ENCODE data around the gene SPSB2.
"Not testable (repeated sequence)": the region's sequence is repeated elsewhere in the genome, so short reads cannot be mapped to it uniquely, and the experiment has no call there.

SPSB2 gene

DNA sequence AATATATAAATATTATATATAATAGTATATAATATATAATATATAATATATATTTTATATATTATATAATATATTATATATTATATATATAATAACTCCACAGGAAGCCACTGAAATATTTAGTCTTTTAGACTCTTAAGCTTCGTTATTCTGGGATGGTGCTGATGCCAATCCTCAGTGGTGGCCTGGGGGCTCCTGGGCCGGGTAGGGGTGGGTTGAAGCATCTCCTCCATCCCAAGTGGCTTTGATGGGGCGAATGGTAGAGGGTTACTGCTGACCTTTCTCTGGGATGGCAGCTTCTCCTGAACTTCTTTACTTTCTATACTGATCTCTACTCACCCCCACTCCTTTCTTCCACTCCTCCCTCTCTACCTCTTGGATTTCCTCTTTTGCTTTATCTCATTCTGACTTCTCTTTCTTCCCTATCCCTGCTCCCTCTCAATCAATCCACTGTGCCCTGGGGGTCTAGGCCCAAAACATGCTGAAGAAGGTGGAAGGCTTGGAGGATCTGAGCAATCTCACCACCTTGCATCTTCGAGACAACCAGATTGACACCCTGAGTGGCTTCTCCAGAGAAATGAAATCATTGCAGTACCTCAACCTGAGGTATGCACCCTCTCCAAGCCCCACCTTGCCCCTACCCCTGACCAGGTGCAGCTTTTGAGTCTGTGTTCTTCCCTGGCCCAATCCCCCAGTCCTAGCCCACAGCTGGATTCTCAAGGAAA, 36.5 kb upstream of the SPSB2 start:
- no peak overlapping the region for H3K27ac Mint-ChIP-seq
- peaks cover 24% of the 10 kb centered on the region for H3K4me1 Mint-ChIP-seq (ENCODE audit: low read depth)
- H3K9me3 Mint-ChIP-seq: no peaks in the 10 kb centered on the region
- intact Hi-C loops (cut with micrococcal nuclease): no loop called here
- no peak overlapping the region for H3K4me3 Mint-ChIP-seq
- peaks cover 7% of the 10 kb centered on the region for H3K36me3 Mint-ChIP-seq (ENCODE audit: low read depth)
- H3K27me3 Mint-ChIP-seq: peaks cover 36% of the 10 kb centered on the region

DNA sequence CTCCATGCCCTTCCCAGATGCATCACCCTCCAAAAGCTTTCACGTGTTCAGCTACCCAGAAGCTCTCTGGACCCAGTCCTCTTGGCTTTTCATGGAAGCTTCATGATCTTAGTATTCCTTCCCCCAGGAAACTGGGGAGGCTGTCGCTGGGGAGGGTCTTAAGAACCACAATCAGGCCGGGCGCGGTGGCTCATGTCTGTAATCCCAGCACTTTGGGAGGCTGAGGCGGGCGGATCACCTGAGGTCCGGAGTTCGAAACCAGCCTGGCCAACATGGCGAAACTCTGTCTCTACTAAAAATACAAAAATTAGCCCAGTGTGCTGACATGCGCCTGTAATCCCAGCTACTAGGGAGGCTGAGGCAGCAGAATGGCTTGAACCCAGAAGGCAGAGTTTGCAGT, 35.0 kb upstream of the SPSB2 start:
- peaks cover 23% of the 10 kb centered on the region for H3K27me3 Mint-ChIP-seq
- intact Hi-C loops (cut with micrococcal nuclease); H3K4me3 Mint-ChIP-seq: not testable (repeated sequence)

DNA sequence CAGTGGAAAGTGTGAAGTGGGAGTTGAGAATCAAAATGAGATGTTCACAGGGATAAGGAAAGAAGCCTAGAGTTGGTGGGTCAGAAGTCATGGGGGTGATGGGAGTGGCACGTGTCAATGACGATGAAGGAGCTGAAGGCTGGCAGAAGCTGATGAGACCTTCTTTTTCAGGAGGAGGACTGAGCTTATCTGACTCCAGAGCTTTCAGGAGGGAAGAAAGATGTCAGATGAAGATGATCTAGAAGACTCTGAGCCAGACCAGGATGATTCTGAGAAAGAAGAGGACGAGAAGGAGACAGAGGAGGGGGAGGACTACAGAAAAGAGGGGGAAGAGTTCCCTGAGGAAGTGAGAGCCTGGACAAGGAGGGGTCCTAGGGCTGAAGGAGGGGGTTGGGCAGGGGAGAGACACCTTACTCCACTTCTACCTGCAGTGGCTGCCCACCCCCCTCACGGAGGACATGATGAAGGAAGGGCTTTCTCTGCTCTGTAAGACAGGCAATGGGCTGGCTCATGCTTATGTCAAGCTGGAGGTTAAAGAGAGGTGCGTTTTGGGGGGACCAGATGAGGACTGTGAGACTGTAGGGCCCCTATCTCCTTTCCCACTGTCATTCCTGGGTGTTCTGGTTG, 32.4 kb upstream of the SPSB2 start:
- peaks cover 4% of the 10 kb centered on the region for H3K27me3 Mint-ChIP-seq
- peaks cover 7% of the 10 kb centered on the region for H3K36me3 Mint-ChIP-seq (ENCODE audit: low read depth)
- H3K9me3 Mint-ChIP-seq: no peaks in the 10 kb centered on the region
- H3K27ac Mint-ChIP-seq: no peak overlapping the region
- no peak overlapping the region for H3K4me3 Mint-ChIP-seq
- H3K4me1 Mint-ChIP-seq (ENCODE audit: low read depth): peaks cover 5% of the 10 kb centered on the region
- intact Hi-C loops (cut with micrococcal nuclease): no loop called here

More for the DNA sequence above, 35.0 kb upstream of the SPSB2 start:
- not testable (repeated sequence) for H3K9me3 Mint-ChIP-seq; H3K27ac Mint-ChIP-seq; H3K36me3 Mint-ChIP-seq (ENCODE audit: low read depth)
- H3K4me1 Mint-ChIP-seq (ENCODE audit: low read depth): peaks cover 11% of the 10 kb centered on the region

DNA sequence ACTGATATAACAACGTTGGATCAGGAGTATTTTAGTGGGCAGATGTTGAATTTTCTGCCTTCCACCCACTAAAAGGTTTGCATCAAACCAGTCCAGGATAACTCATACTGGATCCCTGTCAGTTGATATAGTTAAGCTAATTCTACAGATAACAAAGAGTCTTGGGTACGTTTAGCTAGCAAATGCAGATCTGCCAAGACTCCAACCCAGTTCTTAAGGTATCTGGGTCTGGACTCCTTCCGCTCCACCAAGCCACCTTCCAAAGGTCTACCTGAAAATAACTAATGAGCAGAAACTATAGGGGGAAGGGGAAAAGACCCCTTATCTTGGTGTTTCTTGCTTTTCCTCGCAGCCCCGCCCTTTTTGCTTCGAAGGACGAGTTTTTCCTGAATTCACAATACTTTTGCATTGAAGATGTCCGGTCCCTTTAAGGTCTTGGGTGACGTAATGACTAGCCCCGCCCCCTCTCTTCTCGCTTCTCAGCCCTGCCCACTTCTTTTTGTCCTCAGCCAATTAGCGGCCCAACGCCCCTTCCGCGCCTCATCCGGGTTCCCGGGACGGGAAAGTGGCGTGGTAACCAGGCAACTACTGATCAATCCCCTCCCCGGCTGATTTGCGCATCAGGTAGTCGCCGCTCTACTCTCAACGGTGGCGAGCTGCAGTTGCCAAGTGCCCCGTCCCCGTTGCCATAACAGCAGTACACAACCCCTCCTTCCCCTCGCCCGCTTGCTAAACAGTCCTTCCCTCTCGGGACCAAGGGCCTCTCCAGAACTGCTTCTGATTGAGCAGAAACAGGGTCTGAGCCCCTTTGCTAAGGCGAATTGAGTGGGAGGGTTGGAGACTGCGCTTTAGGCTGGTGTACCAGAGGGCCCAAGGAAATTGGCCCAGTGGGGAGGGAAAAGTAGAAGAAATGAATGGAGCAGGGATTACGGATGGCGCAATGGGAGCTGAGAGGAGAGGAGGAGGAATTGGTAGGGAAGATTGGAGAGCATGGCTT, 31.5 kb upstream of the SPSB2 start, which contains the start of gene LRRC23:
TSS of gene LRRC23 (plus strand) at position 543 of the 997 bp plus-strand sequence. CDS start 812 bp downstream, outside the sequence.
- peaks cover 7% of the 10 kb centered on the region for H3K36me3 Mint-ChIP-seq (ENCODE audit: low read depth)

DNA sequence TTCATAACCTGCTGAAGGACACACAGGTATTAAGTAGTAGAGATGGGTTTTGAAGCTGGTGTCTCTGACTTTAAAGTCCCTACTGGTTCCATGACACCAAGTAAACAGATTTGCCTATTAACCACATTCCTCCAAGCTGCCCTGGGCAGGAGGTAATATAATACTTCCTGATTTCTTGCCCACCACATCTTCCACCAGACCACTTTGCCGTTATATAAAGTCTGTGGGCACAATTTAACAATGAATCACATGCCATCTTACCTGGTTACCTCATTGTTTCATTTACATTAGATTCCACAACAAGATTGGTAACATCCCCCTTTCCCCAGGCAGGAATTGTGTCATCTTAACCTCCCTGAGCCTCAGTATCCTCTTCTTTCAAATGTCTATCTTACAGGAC, 30.6 kb upstream of the SPSB2 start:
- Mint-ChIP-seq H3K4me1 (ENCODE audit: low read depth) (peaks cover 11% of the 10 kb centered on the region), H3K27me3 (no peaks in the 10 kb centered on the region), H3K27ac (no peak overlapping the region), H3K9me3 (no peaks in the 10 kb centered on the region), H3K36me3 (ENCODE audit: low read depth) (peaks cover 7% of the 10 kb centered on the region), H3K4me3 (no peak overlapping the region)
- intact Hi-C loops (cut with micrococcal nuclease): loop anchor here (1.0 kb wide), 1 partner anchor 12 kb away; no protein-coding TSS in a partner anchor

More for the DNA sequence above, 31.5 kb upstream of the SPSB2 start, which contains the start of gene LRRC23:
- H3K9me3 Mint-ChIP-seq: no peaks in the 10 kb centered on the region
- H3K4me3 Mint-ChIP-seq: no peak within 1 kb of the TSS
- peaks cover 8% of the 10 kb centered on the region for H3K4me1 Mint-ChIP-seq (ENCODE audit: low read depth)
- H3K27me3 Mint-ChIP-seq: peaks cover under 1% of the 10 kb centered on the region
- no peak within 1 kb of the TSS for H3K27ac Mint-ChIP-seq
- intact Hi-C loops (cut with micrococcal nuclease): loop anchor here (1.0 kb wide), 1 partner anchor 13 kb away; no protein-coding TSS in a partner anchor

DNA sequence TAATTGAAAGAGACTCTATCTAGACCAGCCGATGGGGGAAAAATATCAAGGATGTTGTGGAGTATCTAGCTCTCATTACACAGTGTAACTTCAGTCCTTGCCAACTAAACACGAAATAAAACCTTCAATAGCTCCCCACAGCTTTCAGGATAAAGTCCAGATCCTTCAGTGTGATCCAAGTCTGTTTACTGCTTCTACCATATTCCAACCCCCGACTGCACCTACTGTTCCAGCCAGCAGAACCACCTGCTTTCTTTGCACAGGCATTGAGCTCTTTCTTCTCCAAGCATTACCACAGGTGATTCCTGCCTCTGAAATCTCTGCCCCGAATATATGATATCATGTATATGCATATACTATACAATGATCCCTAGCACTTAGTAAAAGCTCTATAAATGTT, 29.3 kb upstream of the SPSB2 start:
- intact Hi-C loops (cut with micrococcal nuclease): no loop called here
- Mint-ChIP-seq H3K27ac (no peak overlapping the region), H3K9me3 (no peaks in the 10 kb centered on the region), H3K4me3 (no peak overlapping the region), H3K27me3 (no peaks in the 10 kb centered on the region), H3K36me3 (ENCODE audit: low read depth) (peaks cover under 1% of the 10 kb centered on the region), H3K4me1 (ENCODE audit: low read depth) (peaks cover 11% of the 10 kb centered on the region)

DNA sequence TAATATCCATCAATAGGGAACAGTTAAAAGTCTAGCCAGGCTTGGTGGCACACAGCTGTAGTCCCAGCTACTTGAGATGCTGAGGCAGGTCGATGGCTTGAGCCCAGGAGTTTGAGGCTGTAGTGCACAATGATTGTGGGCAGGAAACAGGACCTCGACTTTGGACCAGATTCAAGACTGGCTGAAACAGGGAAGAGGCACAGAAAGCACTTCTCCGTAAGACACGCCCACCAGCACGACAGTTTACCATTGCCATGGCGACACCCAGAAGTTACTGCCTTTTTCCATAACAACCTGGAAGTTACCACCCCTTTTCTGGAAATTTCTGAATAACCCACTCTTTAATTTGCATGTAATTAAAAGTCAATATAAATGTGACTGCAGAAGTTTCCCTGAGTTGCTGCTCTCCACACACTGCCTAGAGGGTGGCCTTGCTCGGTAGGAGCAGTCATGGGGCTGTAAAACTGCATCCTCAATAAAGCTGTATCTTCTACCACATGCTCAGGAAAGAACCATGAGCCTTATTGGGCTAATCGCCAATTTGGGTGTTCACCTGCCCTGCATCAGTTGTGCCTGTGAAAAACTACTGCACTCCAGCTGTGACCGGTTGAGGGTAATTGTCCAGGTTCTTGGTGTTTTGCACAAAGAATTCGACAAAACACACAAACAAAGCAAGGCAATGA, 26.9 kb upstream of the SPSB2 start:
- Mint-ChIP-seq H3K4me3 (peak overlapping the region; percentile 9), H3K27me3 (no peaks in the 10 kb centered on the region), H3K9me3 (no peaks in the 10 kb centered on the region), H3K27ac (peak overlapping the region; percentile 62), H3K36me3 (ENCODE audit: low read depth) (no peaks in the 10 kb centered on the region), H3K4me1 (ENCODE audit: low read depth) (peaks cover 17% of the 10 kb centered on the region)
- intact Hi-C loops (cut with micrococcal nuclease): no loop called here

DNA sequence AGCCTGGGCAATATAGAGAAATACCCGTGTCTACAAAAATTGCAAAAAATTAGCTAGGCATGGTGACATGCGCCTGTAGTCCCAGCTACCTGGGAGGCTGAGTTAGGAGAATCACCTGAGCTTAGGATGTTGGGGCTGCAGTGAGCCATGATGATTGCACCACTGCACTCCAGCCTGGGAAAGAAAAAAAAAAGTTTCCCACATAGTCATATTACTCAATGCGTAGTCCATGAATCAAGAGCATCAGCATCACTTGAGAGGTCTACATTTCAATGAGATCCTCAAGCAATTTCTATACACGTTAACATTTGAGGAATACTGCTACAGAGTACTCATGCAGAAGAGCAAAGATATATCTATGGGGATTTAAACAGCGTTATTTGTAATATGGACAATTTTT, 26.3 kb upstream of the SPSB2 start:
- no peak overlapping the region for H3K4me3 Mint-ChIP-seq
- intact Hi-C loops (cut with micrococcal nuclease): no loop called here
- H3K4me1 Mint-ChIP-seq (ENCODE audit: low read depth): peaks cover 23% of the 10 kb centered on the region
- H3K9me3 Mint-ChIP-seq: no peaks in the 10 kb centered on the region
- H3K27ac Mint-ChIP-seq: peak overlapping the region; percentile 62
- no peaks in the 10 kb centered on the region for H3K27me3 Mint-ChIP-seq
- no peaks in the 10 kb centered on the region for H3K36me3 Mint-ChIP-seq (ENCODE audit: low read depth)

DNA sequence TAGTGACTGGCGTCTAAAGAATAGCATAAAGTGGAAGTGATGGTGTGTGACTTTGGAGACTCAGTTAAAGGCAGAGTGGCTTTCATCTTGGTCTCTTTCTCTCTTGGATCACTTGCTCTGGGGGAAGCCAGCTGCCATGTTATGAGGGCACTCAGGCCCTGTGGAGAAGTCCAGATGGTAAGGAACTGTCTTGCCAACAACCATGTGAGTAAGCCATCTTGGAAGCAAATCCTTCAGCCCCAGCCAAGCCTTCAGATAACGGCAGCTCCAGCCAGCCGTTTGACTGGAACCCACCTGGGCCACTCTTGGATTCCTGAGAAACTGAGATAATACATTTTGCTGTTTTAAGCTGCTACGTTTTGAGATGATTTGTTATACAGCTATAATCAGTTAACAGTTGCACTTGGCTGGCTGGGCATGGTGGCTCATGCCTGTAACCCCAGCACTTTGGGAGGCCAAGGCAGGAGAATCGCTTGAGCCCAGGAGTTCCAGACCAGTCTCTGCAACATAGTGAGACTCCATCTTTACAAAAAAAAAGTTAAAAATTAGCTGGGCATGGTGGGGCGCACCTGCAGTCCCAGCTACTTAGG, 23.8 kb upstream of the SPSB2 start:
- Mint-ChIP-seq H3K27me3 (no peaks in the 10 kb centered on the region), H3K4me3 (no peak overlapping the region), H3K27ac (no peak overlapping the region), H3K9me3 (no peaks in the 10 kb centered on the region), H3K36me3 (ENCODE audit: low read depth) (no peaks in the 10 kb centered on the region), H3K4me1 (ENCODE audit: low read depth) (peaks cover 28% of the 10 kb centered on the region)
- intact Hi-C loops (cut with micrococcal nuclease): no loop called here

DNA sequence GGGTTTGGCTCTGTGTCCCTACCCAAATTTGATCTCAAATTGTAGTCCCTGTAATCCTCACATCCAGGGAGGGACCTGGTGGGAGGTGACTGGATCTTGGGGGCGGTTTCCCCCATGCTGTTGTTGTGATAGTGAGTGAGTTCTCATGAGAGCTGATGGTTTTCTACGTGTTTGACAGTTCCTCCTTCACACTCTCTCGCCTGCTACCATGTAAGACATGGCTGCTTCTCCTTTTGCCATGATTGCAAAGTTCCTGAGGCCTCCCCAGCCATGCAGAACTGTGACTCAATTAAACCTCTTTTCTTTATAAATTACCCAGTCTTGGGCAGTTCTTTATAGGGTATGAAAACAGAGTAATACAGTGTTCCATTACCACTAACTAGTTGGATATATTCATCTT, 21.2 kb upstream of the SPSB2 start:
- H3K4me3 Mint-ChIP-seq: no peak overlapping the region
- intact Hi-C loops (cut with micrococcal nuclease): no loop called here
- H3K4me1 Mint-ChIP-seq (ENCODE audit: low read depth): peaks cover 37% of the 10 kb centered on the region
- no peaks in the 10 kb centered on the region for H3K9me3 Mint-ChIP-seq
- no peaks in the 10 kb centered on the region for H3K36me3 Mint-ChIP-seq (ENCODE audit: low read depth)
- no peaks in the 10 kb centered on the region for H3K27me3 Mint-ChIP-seq
- peak overlapping the region; percentile 30 for H3K27ac Mint-ChIP-seq

DNA sequence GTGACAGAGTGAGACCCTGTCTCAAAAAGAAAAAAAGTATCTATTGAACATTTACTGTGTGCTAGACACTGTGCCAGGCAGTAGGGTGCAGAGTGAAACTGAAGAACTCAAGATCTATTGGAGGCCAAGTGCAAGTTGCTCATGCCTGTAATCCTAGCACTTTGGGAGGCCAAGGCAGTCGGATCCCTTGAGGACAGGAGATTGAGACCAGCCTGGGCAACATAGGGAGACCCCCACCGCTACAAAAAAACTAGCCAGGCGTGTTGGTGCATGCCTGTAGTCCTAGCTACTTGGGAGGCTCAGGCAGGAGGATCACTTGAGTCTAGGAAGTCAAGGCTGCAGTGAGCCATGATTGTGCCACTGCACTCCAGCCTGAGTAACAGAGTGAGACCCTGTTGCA, 19.6 kb upstream of the SPSB2 start:
- intact Hi-C loops (cut with micrococcal nuclease); H3K27ac Mint-ChIP-seq; H3K4me3 Mint-ChIP-seq; H3K27me3 Mint-ChIP-seq; H3K9me3 Mint-ChIP-seq; H3K36me3 Mint-ChIP-seq (ENCODE audit: low read depth): not testable (repeated sequence)
- H3K4me1 Mint-ChIP-seq (ENCODE audit: low read depth): peaks cover 35% of the 10 kb centered on the region

DNA sequence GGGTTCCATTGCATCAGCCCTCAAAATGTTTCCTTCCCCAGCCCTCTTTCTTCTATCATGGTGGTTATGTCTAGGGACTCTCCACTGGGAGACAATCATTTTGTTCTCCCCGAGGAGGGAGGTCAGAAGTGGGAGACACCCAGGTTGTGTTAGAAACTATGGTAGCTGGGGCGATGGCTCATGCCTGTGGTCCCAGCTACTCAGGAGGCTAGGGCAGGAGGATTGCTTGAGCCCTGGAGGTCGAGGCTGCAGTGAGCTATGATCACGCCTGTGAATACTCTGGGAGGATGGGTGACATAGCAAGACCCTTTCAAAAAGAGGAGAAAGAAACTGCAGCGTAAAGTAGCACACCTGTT, 18.5 kb upstream of the SPSB2 start:
- Mint-ChIP-seq H3K27ac (peak overlapping the region; percentile 93), H3K27me3 (no peaks in the 10 kb centered on the region), H3K36me3 (ENCODE audit: low read depth) (no peaks in the 10 kb centered on the region), H3K4me3 (peak overlapping the region; percentile 71), H3K9me3 (no peaks in the 10 kb centered on the region), H3K4me1 (ENCODE audit: low read depth) (peaks cover 31% of the 10 kb centered on the region)
- intact Hi-C loops (cut with micrococcal nuclease): loop anchor here (1.0 kb wide), 2 partner anchors 13 to 18 kb away; partner anchors contain the start of genes LRRC23 and SPSB2
